ENCODE data around the gene CLEC19A. TPM values are rescaled to one million over a fixed set of nuclear protein-coding genes. Genes with fewer than 3 reads are reported as not detected.

The CLEC19A gene
- total RNA-seq (2014; rRNA removed; shearing (Covaris generic)) (not detected in 2 replicates), polyA plus RNA-seq (2016; fragmentation: Nextera tagmentation; extraction: Ambion mirVana) (0.26 TPM in 1 of 2 replicates, not detected in the other)
- long read RNA-seq = 0 reads

DNA sequence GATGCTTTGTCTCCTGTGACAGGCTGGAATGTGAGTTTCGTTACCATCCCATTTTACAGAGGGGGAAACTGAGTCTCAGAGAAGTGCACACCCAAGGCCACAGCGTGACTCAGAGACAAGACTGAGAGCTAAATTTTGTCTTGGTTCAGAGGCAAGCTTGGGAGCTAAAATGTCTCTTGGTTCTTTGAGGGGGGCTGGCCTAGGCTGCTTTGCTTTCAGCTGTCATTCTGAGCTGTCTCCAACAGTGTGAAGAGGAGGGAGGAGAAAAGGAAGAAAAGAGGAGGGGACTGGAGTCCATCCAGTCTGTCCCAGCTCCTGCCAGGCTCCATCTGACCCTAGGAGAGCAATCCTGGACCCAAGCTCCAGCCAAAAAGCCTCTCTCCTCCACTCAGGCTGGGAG, at the start of gene CLEC19A:
CLEC19A (plus strand) TSS at position 301 of the 400 bp plus-strand sequence. CDS start 121 bp downstream, outside the sequence.
- Histone ChIP-seq H3K79me2 (replicated peaks; ENCODE audit: insufficient read depth) (no peaks in the 10 kb centered on the region), H3K4me1 (ENCODE audit: insufficient read depth) (peaks cover 30% of the 10 kb centered on the region), H3F3A (replicated peaks; ENCODE audit: low read depth) (no peaks in the 10 kb centered on the region), H4K20me1 (replicated peaks; ENCODE audit: insufficient read depth) (no peaks in the 10 kb centered on the region), H3K4me2 (no peak within 1 kb of the TSS), H2AFZ (no peak within 1 kb of the TSS), H3K36me3 (ENCODE audit: insufficient read depth) (no peaks in the 10 kb centered on the region), H3K27ac (ENCODE audit: low read depth) (no peak within 1 kb of the TSS), H3K4me3 (no peak within 1 kb of the TSS), H3K9me2 (ENCODE audit: insufficient read depth) (0 out of 2 replicates have a peak, but pooled peaks cover 4% of the 10 kb centered on the region), H3K27me3 (ENCODE audit: insufficient read depth) (no peaks in the 10 kb centered on the region)
- no peak within 1 kb of the TSS for H3K4me3 Mint-ChIP-seq
- no peak for TF ChIP-seq STAT1 (IDR thresholded peaks at IDR 0.05; ENCODE audit: unreplicated experiment)
- TF ChIP-seq NANOG (IDR thresholded peaks at IDR 0.05; ENCODE audit: borderline replicate concordance) = no peak
- TF ChIP-seq, protein P1, sequence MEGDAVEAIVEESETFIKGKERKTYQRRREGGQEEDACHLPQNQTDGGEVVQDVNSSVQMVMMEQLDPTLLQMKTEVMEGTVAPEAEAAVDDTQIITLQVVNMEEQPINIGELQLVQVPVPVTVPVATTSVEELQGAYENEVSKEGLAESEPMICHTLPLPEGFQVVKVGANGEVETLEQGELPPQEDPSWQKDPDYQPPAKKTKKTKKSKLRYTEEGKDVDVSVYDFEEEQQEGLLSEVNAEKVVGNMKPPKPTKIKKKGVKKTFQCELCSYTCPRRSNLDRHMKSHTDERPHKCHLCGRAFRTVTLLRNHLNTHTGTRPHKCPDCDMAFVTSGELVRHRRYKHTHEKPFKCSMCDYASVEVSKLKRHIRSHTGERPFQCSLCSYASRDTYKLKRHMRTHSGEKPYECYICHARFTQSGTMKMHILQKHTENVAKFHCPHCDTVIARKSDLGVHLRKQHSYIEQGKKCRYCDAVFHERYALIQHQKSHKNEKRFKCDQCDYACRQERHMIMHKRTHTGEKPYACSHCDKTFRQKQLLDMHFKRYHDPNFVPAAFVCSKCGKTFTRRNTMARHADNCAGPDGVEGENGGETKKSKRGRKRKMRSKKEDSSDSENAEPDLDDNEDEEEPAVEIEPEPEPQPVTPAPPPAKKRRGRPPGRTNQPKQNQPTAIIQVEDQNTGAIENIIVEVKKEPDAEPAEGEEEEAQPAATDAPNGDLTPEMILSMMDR (conservative IDR thresholded peaks at IDR 0.05; ENCODE audit: low read depth in 2 of 2) = no peak
- TF ChIP-seq ZNF114 (CRISPR knock-in tag; IDR thresholded peaks at IDR 0.05) = no peak
- TF ChIP-seq ZNF331 (CRISPR knock-in tag; IDR thresholded peaks at IDR 0.05; ENCODE audit: low read depth) = no peak
- TF ChIP-seq JUNB (IDR thresholded peaks at IDR 0.05; ENCODE audit: unreplicated experiment) = no peak
- TF ChIP-seq, protein P2, sequence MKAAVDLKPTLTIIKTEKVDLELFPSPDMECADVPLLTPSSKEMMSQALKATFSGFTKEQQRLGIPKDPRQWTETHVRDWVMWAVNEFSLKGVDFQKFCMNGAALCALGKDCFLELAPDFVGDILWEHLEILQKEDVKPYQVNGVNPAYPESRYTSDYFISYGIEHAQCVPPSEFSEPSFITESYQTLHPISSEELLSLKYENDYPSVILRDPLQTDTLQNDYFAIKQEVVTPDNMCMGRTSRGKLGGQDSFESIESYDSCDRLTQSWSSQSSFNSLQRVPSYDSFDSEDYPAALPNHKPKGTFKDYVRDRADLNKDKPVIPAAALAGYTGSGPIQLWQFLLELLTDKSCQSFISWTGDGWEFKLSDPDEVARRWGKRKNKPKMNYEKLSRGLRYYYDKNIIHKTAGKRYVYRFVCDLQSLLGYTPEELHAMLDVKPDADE (IDR thresholded peaks at IDR 0.05) = no peak
- TF ChIP-seq, protein P3, sequence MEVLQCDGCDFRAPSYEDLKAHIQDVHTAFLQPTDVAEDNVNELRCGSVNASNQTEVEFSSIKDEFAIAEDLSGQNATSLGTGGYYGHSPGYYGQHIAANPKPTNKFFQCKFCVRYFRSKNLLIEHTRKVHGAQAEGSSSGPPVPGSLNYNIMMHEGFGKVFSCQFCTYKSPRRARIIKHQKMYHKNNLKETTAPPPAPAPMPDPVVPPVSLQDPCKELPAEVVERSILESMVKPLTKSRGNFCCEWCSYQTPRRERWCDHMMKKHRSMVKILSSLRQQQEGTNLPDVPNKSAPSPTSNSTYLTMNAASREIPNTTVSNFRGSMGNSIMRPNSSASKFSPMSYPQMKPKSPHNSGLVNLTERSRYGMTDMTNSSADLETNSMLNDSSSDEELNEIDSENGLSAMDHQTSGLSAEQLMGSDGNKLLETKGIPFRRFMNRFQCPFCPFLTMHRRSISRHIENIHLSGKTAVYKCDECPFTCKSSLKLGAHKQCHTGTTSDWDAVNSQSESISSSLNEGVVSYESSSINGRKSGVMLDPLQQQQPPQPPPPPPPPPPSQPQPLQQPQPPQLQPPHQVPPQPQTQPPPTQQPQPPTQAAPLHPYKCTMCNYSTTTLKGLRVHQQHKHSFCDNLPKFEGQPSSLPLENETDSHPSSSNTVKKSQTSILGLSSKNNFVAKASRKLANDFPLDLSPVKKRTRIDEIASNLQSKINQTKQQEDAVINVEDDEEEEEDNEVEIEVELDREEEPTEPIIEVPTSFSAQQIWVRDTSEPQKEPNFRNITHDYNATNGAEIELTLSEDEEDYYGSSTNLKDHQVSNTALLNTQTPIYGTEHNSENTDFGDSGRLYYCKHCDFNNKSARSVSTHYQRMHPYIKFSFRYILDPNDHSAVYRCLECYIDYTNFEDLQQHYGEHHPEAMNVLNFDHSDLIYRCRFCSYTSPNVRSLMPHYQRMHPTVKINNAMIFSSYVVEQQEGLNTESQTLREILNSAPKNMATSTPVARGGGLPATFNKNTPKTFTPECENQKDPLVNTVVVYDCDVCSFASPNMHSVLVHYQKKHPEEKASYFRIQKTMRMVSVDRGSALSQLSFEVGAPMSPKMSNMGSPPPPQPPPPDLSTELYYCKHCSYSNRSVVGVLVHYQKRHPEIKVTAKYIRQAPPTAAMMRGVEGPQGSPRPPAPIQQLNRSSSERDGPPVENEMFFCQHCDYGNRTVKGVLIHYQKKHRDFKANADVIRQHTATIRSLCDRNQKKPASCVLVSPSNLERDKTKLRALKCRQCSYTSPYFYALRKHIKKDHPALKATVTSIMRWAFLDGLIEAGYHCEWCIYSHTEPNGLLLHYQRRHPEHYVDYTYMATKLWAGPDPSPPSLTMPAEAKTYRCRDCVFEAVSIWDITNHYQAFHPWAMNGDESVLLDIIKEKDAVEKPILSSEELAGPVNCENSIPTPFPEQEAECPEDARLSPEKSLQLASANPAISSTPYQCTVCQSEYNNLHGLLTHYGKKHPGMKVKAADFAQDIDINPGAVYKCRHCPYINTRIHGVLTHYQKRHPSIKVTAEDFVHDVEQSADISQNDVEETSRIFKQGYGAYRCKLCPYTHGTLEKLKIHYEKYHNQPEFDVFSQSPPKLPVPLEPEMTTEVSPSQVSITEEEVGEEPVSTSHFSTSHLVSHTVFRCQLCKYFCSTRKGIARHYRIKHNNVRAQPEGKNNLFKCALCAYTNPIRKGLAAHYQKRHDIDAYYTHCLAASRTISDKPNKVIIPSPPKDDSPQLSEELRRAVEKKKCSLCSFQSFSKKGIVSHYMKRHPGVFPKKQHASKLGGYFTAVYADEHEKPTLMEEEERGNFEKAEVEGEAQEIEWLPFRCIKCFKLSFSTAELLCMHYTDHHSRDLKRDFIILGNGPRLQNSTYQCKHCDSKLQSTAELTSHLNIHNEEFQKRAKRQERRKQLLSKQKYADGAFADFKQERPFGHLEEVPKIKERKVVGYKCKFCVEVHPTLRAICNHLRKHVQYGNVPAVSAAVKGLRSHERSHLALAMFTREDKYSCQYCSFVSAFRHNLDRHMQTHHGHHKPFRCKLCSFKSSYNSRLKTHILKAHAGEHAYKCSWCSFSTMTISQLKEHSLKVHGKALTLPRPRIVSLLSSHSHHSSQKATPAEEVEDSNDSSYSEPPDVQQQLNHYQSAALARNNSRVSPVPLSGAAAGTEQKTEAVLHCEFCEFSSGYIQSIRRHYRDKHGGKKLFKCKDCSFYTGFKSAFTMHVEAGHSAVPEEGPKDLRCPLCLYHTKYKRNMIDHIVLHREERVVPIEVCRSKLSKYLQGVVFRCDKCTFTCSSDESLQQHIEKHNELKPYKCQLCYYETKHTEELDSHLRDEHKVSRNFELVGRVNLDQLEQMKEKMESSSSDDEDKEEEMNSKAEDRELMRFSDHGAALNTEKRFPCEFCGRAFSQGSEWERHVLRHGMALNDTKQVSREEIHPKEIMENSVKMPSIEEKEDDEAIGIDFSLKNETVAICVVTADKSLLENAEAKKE (CRISPR knock-in tag; IDR thresholded peaks at IDR 0.05) = no peak
- TF ChIP-seq POLR2AphosphoS5 (IDR thresholded peaks at IDR 0.05; ENCODE audit: low read depth) = no peak
- TF ChIP-seq, protein P4, sequence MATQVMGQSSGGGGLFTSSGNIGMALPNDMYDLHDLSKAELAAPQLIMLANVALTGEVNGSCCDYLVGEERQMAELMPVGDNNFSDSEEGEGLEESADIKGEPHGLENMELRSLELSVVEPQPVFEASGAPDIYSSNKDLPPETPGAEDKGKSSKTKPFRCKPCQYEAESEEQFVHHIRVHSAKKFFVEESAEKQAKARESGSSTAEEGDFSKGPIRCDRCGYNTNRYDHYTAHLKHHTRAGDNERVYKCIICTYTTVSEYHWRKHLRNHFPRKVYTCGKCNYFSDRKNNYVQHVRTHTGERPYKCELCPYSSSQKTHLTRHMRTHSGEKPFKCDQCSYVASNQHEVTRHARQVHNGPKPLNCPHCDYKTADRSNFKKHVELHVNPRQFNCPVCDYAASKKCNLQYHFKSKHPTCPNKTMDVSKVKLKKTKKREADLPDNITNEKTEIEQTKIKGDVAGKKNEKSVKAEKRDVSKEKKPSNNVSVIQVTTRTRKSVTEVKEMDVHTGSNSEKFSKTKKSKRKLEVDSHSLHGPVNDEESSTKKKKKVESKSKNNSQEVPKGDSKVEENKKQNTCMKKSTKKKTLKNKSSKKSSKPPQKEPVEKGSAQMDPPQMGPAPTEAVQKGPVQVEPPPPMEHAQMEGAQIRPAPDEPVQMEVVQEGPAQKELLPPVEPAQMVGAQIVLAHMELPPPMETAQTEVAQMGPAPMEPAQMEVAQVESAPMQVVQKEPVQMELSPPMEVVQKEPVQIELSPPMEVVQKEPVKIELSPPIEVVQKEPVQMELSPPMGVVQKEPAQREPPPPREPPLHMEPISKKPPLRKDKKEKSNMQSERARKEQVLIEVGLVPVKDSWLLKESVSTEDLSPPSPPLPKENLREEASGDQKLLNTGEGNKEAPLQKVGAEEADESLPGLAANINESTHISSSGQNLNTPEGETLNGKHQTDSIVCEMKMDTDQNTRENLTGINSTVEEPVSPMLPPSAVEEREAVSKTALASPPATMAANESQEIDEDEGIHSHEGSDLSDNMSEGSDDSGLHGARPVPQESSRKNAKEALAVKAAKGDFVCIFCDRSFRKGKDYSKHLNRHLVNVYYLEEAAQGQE (IDR thresholded peaks at IDR 0.05; ENCODE audit: unreplicated experiment) = no peak
- no peak for TF ChIP-seq CREB1 (CRISPR knock-in tag; IDR thresholded peaks at IDR 0.05; ENCODE audit: low read depth)
- no peak for TF ChIP-seq EZH2phosphoT487 (IDR thresholded peaks at IDR 0.05; ENCODE audit: unreplicated experiment)
- no peak for TF ChIP-seq EZH2 (IDR thresholded peaks at IDR 0.05; ENCODE audit: low read depth, unreplicated experiment)
- peaks cover 34% of the 10 kb centered on the region for H3K4me1 Mint-ChIP-seq
- peaks cover 4% of the 10 kb centered on the region for H3K27me3 Mint-ChIP-seq (ENCODE audit: insufficient read depth, low read depth, poor library complexity)
- DNase-seq (ENCODE audit: low spot score) (no peak), ATAC-seq (no peak)
- peaks cover 11% of the 10 kb centered on the region for H3K9me3 Mint-ChIP-seq
- no peak within 1 kb of the TSS for H3K27ac Mint-ChIP-seq
- H3K36me3 Mint-ChIP-seq (ENCODE audit: low read depth) = 0 out of 3 replicates have a peak, but pooled peaks cover 2% of the 10 kb centered on the region
